PC-3 (cell line): ENCODE data around the gene NMNAT2.

Experiments used
- EZH2phosphoT487 ChIP-seq: fragments of 300-600 bp; sonication (generic); IDR thresholded peaks from 2 replicates; pipeline ENCODE4 v1.6.1; 2018; ENCODE audit warnings: mild to moderate bottlenecking, antibody characterized with exemption, low read length, borderline replicate concordance
- TF ChIP-seq, protein P1 (sequence below): fragments of 300-600 bp; sonication (generic); conservative IDR thresholded peaks from 2 replicates; pipeline ENCODE4 v1.5.1; 2017; ENCODE audit warnings: antibody characterized with exemption, low read depth, mild to moderate bottlenecking, low read length

- TF ChIP-seq, protein P1, sequence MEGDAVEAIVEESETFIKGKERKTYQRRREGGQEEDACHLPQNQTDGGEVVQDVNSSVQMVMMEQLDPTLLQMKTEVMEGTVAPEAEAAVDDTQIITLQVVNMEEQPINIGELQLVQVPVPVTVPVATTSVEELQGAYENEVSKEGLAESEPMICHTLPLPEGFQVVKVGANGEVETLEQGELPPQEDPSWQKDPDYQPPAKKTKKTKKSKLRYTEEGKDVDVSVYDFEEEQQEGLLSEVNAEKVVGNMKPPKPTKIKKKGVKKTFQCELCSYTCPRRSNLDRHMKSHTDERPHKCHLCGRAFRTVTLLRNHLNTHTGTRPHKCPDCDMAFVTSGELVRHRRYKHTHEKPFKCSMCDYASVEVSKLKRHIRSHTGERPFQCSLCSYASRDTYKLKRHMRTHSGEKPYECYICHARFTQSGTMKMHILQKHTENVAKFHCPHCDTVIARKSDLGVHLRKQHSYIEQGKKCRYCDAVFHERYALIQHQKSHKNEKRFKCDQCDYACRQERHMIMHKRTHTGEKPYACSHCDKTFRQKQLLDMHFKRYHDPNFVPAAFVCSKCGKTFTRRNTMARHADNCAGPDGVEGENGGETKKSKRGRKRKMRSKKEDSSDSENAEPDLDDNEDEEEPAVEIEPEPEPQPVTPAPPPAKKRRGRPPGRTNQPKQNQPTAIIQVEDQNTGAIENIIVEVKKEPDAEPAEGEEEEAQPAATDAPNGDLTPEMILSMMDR = no peak
- TF ChIP-seq EZH2phosphoT487 = no peak
These were observed 154.1 kb downstream of the NMNAT2 start for GRCh38 chr1:183263886-183264602.
